Measurements from ENCODE around the gene ALDH8A1. TPM values are rescaled to one million over a fixed set of nuclear protein-coding genes. Genes with fewer than 3 reads are reported as not detected.

Gene ALDH8A1
- total RNA-seq, 1 experiment from 2014 or later: 0.83 TPM

GRCh38 chr6:134962421-134962820 is 12.5 kb upstream of the ALDH8A1 start:
- H3K4me3 ChIP-seq: no peak overlapping the region
- H3K27ac ChIP-seq: no peak overlapping the region
- no peaks in the 10 kb centered on the region for H3K9me3 ChIP-seq (ENCODE audit: insufficient read depth, low read depth)
- CTCF ChIA-PET: no interaction called here
- intact Hi-C loops (cut with micrococcal nuclease; ENCODE audit: unreplicated experiment): no loop called here
- no peaks in the 10 kb centered on the region for H3F3A ChIP-seq (ENCODE audit: insufficient read depth, low read depth)
- H4K20me1 ChIP-seq (ENCODE audit: insufficient read depth): no peaks in the 10 kb centered on the region; the same call in 1 of the 2 replicates
- no peaks in the 10 kb centered on the region for H3K9me2 ChIP-seq (ENCODE audit: insufficient read depth)
- H3K36me3 ChIP-seq (ENCODE audit: low read depth): peaks cover 31% of the 10 kb centered on the region
- H2AFZ ChIP-seq: no peak overlapping the region
- BruUV-seq (replicated peaks): no TSS peak
- no peak overlapping the region for H3K4me2 ChIP-seq
- POLR2A ChIA-PET (ENCODE audit: unreplicated experiment): no interaction called here
- no peaks in the 10 kb centered on the region for H3K79me2 ChIP-seq (ENCODE audit: low read depth)
- TF ChIP-seq CTCF (conservative IDR thresholded peaks at IDR 0.05) (no peak), EZH2 (IDR thresholded peaks at IDR 0.05; ENCODE audit: low read depth) (no peak)
- DNase-seq: no peak
- H3K4me1 ChIP-seq (replicated peaks; ENCODE audit: insufficient read depth): no peaks in the 10 kb centered on the region
- no peaks in the 10 kb centered on the region for H3K27me3 ChIP-seq (ENCODE audit: insufficient read depth, low read depth)

- H2AFZ ChIP-seq: no peak overlapping the region
- H3K36me3 ChIP-seq (ENCODE audit: low read depth): peaks cover 28% of the 10 kb centered on the region
- no peaks in the 10 kb centered on the region; the same call in 1 of the 2 replicates for H4K20me1 ChIP-seq (ENCODE audit: insufficient read depth)
- ChIA-PET POLR2A (ENCODE audit: unreplicated experiment) (no interaction called here), CTCF (no interaction called here)
- H3K4me2 ChIP-seq: no peak overlapping the region
- H3K27ac ChIP-seq: no peak overlapping the region
- no peaks in the 10 kb centered on the region for H3K9me2 ChIP-seq (ENCODE audit: insufficient read depth)
- H3K4me1 ChIP-seq (replicated peaks; ENCODE audit: insufficient read depth): no peaks in the 10 kb centered on the region
- DNase-seq: no peak
- H3F3A ChIP-seq (ENCODE audit: insufficient read depth, low read depth): no peaks in the 10 kb centered on the region
- no peaks in the 10 kb centered on the region for H3K27me3 ChIP-seq (ENCODE audit: insufficient read depth, low read depth)
- no peaks in the 10 kb centered on the region for H3K9me3 ChIP-seq (ENCODE audit: insufficient read depth, low read depth)
- BruUV-seq (replicated peaks): no TSS peak
- intact Hi-C loops (cut with micrococcal nuclease; ENCODE audit: unreplicated experiment): no loop called here
- H3K4me3 ChIP-seq: no peak overlapping the region
- no peaks in the 10 kb centered on the region for H3K79me2 ChIP-seq (ENCODE audit: low read depth)
- TF ChIP-seq EZH2 (IDR thresholded peaks at IDR 0.05; ENCODE audit: low read depth): no peak
- TF ChIP-seq CTCF (conservative IDR thresholded peaks at IDR 0.05): no peak
These were observed 11.5 kb upstream of the ALDH8A1 start for GRCh38 chr6:134961366-134961765.

GRCh38 chr6:134959603-134960002 is 9.7 kb upstream of the ALDH8A1 start:
- Histone ChIP-seq H4K20me1 (ENCODE audit: insufficient read depth) (no peaks in the 10 kb centered on the region), H3K9me3 (ENCODE audit: insufficient read depth, low read depth) (no peaks in the 10 kb centered on the region), H3K4me2 (no peak overlapping the region), H3K27me3 (ENCODE audit: insufficient read depth, low read depth) (no peaks in the 10 kb centered on the region), H3K4me3 (no peak overlapping the region), H3F3A (ENCODE audit: insufficient read depth, low read depth) (no peaks in the 10 kb centered on the region), H3K79me2 (ENCODE audit: low read depth) (no peaks in the 10 kb centered on the region), H2AFZ (no peak overlapping the region), H3K36me3 (ENCODE audit: low read depth) (peaks cover 11% of the 10 kb centered on the region; the same call in 1 of the 2 replicates), H3K27ac (no peak overlapping the region), H3K4me1 (replicated peaks; ENCODE audit: insufficient read depth) (no peaks in the 10 kb centered on the region; the same call in 1 of the 2 replicates), H3K9me2 (ENCODE audit: insufficient read depth) (no peaks in the 10 kb centered on the region)
- no TSS peak for BruUV-seq (replicated peaks)
- intact Hi-C loops (cut with micrococcal nuclease; ENCODE audit: unreplicated experiment): no loop called here
- no peak for DNase-seq
- TF ChIP-seq EZH2 (IDR thresholded peaks at IDR 0.05; ENCODE audit: low read depth) (no peak), CTCF (conservative IDR thresholded peaks at IDR 0.05) (no peak)
- ChIA-PET CTCF (no interaction called here), POLR2A (ENCODE audit: unreplicated experiment) (no interaction called here)
